GM12878 (cell line): ENCODE data around the gene DAZAP1. TPM values are rescaled to one million over a fixed set of nuclear protein-coding genes. Genes with fewer than 3 reads are reported as not detected.

Experiments used
- ASH2L ChIP-seq: fragments of 300-600, 200-600 bp; sonication (generic); IDR thresholded peaks from 2 replicates; pipeline ENCODE4 v1.6.1; 2017; ENCODE audit warnings: low read depth, mild to moderate bottlenecking, borderline replicate concordance
- ATF2 ChIP-seq: IDR thresholded peaks from 2 replicates; pipeline ENCODE4 v1.6.1; 2012; ENCODE audit warnings: low read length, inconsistent platforms
- BCL11A ChIP-seq: IDR thresholded peaks from 2 replicates; pipeline ENCODE4 v1.6.1; 2011; ENCODE audit warnings: low read depth, low read length
- BCLAF1 ChIP-seq: fragments of 450-650 bp; IDR thresholded peaks from 2 replicates; pipeline ENCODE4 v1.6.1; 2017; ENCODE audit warnings: antibody characterized with exemption, mild to moderate bottlenecking, moderate library complexity
- BHLHE40 ChIP-seq, 2 experiments: fragments of 450-650 bp in 1 of 2; IDR thresholded peaks; 2 replicates each; pipeline ENCODE4 v1.6.1; 2011 to 2017; ENCODE audit warnings: low read depth in 2 of 2, borderline replicate concordance in 1 of 2, improper control_type of control experiment in 1 of 2, low read length in 1 of 2, mild to moderate bottlenecking in 1 of 2
- CEBPB ChIP-seq, 2 experiments: fragments of 150-350 bp in 1 of 2; IDR thresholded peaks; 2 replicates each; pipeline ENCODE4 v1.6.1; 2012 to 2014; ENCODE audit warnings: low read depth in 2 of 2, low read length in 2 of 2, borderline replicate concordance in 1 of 2, inconsistent platforms in 1 of 2
- CHD4 ChIP-seq: fragments of 200-600 bp; sonication (generic); IDR thresholded peaks from 2 replicates; pipeline ENCODE4 v1.6.1; 2016; ENCODE audit warnings: mild to moderate bottlenecking
- CREB1 ChIP-seq: IDR thresholded peaks from 2 replicates; pipeline ENCODE4 v1.6.1; 2012; ENCODE audit warnings: low read depth, mild to moderate bottlenecking, inconsistent platforms
- FOS ChIP-seq: IDR thresholded peaks from 3 replicates; pipeline ENCODE4 v1.6.1; 2011; ENCODE audit warnings: borderline replicate concordance; ENCODE audit not compliant: insufficient read length; ENCODE audit errors: extremely low read depth
- HDGF ChIP-seq: fragments of 450-650 bp; IDR thresholded peaks from 2 replicates; pipeline ENCODE4 v1.6.1; 2016; ENCODE audit warnings: antibody characterized with exemption
- HSF1 ChIP-seq: fragments of 150-350 bp; IDR thresholded peaks from 2 replicates; pipeline ENCODE4 v1.6.1; 2014; ENCODE audit warnings: mild to moderate bottlenecking, low read depth, low read length
- IKZF2 ChIP-seq, 2 experiments: fragments of 450-650 bp; IDR thresholded peaks; 2 replicates each; pipeline ENCODE4 v1.6.1; 2017; ENCODE audit warnings: mild to moderate bottlenecking in 2 of 2, moderate library complexity in 2 of 2
- KAT2A ChIP-seq: conservative IDR thresholded peaks from 2 replicates; pipeline ENCODE4 v1.6.1; 2011; ENCODE audit warnings: low read depth, low read length; ENCODE audit not compliant: control insufficient read depth
- NFYB ChIP-seq: IDR thresholded peaks from 2 replicates; pipeline ENCODE4 v1.6.1; 2011; ENCODE audit warnings: low read depth, mild to moderate bottlenecking, low read length, improper control_type of control experiment, moderate library complexity; ENCODE audit not compliant: insufficient read depth
- PAX5 ChIP-seq: IDR thresholded peaks from 2 replicates; pipeline ENCODE4 v1.6.1; 2011; ENCODE audit warnings: low read depth, low read length, borderline replicate concordance
- PML ChIP-seq: IDR thresholded peaks from 2 replicates; pipeline ENCODE4 v1.6.1; 2012; ENCODE audit warnings: low read length, inconsistent platforms
- RELB ChIP-seq: fragments of 450-650 bp; IDR thresholded peaks from 2 replicates; pipeline ENCODE4 v1.6.1; 2017; ENCODE audit warnings: low read depth, mild to moderate bottlenecking, moderate library complexity
- RUNX3 ChIP-seq: IDR thresholded peaks from 2 replicates; pipeline ENCODE4 v1.6.1; 2012; ENCODE audit warnings: low read length, inconsistent platforms
- SREBF1 ChIP-seq: IDR thresholded peaks from 2 replicates; pipeline ENCODE4 v1.6.1; 2012; ENCODE audit warnings: mild to moderate bottlenecking, low read length
- WRNIP1 ChIP-seq: IDR thresholded peaks from 2 replicates; pipeline ENCODE4 v1.6.1; 2011; ENCODE audit warnings: low read depth, low read length, improper control_type of control experiment, borderline replicate concordance
- ZBED1 ChIP-seq: IDR thresholded peaks from 2 replicates; pipeline ENCODE4 v1.6.1; 2016; ENCODE audit warnings: borderline replicate concordance
- polyA plus RNA-seq, 11 experiments: library from polyadenylated mRNA; depleted of rRNA in 4 of 11; unstranded in 6 of 11; stranded (reverse) in 5 of 11; fragments of >200 nt; fragmentation: Nextera tagmentation in 4 of 11; fragmentation: Illumina TruSeq in 1 of 11; extraction: Ambion mirVana in 4 of 11; extraction: Trizol in 1 of 11; gene quantifications; 1 replicate in 1 of 11; 2 replicates in 10 of 11; pipeline versions ENCODE4 v1.2.1 to v1.2.3, GENCODE V29; 2011 to 2016; ENCODE audit warnings: inconsistent platforms in 2 of 11, missing spikeins in 2 of 11, low read depth in 1 of 11
- total RNA-seq, 4 experiments: library from RNA; depleted of rRNA in 3 of 4; stranded (reverse); fragments of >200 nt in 3 of 4; fragmentation: Illumina TruSeq in 1 of 4; extraction: Trizol in 1 of 4; gene quantifications; 2 replicates each; pipeline versions ENCODE4 v1.2.1 to v1.2.3, GENCODE V29; 2013 to 2021

DAZAP1 gene
- total and polyA plus RNA-seq, 10 of the 15 experiments (the other 5 are each of a cell fraction or from before 2014, with no cell fraction given): 9.9 to 240 (median 92.3) TPM

GRCh38 chr19:1383312-1384084, 23.9 kb upstream of the DAZAP1 start, which contains the start of gene NDUFS7 (continued):
- 0 out of 2 replicates have a peak, but pooled peaks have one; percentile 35 for TF ChIP-seq NFYB
- TF ChIP-seq WRNIP1: peak; percentile 98
- TF ChIP-seq ZBED1: peak; percentile 77; the same call in 1 of the 2 replicates
- TF ChIP-seq BCL11A: no peak
- TF ChIP-seq PML: peak; percentile 94
- peak; percentile 81 for TF ChIP-seq CREB1
- TF ChIP-seq PAX5: peak; percentile 56; the same call in 1 of the 2 replicates
- peak; percentile 75; the same call in 1 of the 2 replicates for TF ChIP-seq HSF1
- 0 out of 2 replicates have a peak, but pooled peaks have one; percentile 23 for TF ChIP-seq BCLAF1
- TF ChIP-seq SREBF1: peak; percentile 65
- TF ChIP-seq ASH2L: peak; percentile 99
- TF ChIP-seq ATF2: peak; percentile 38; the same call in 1 of the 2 replicates
- TF ChIP-seq HDGF: no peak
- TF ChIP-seq CEBPB (IDR thresholded peaks at IDR 0.05; ENCODE audit: borderline replicate concordance in 1 of 2, low read depth in 2 of 2, low read length in 2 of 2): peak in 1 of 2 experiments; percentile 90; a peak in 2 of 4 replicates
- TF ChIP-seq IKZF2 (IDR thresholded peaks at IDR 0.05): peak; percentile 44 to 89; a peak in 3 of 4 replicates
- peak; percentile 81 to 92 for TF ChIP-seq BHLHE40 (IDR thresholded peaks at IDR 0.05; ENCODE audit: borderline replicate concordance in 1 of 2, low read depth in 2 of 2, low read length in 1 of 2)
- TF ChIP-seq RUNX3: peak; percentile 81
- peak; percentile 98 for TF ChIP-seq RELB
- TF ChIP-seq KAT2A: no peak
- TF ChIP-seq CHD4: no peak
- no peak for TF ChIP-seq FOS
